Measurements from ENCODE around the gene IL9.

Gene IL9

DNA sequence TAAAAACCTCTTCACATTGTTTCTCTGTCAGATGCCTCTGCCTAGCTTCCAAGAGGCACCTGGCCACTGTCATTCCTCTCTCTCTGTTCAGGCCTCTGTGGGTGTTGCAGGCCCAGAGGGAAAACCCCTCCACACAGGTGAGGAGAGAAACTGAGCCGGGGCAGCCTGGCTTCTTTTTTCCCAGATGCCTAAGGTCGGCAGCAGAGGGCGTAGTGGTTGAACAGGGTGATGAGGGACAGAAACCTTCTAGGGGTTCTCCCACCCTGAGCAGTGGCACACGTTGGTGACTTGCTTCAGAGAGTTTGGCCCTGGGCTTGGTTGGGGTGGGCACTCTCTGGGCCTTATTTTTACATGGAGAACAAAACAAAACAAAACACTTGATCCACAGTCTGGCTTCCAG, 12.2 kb downstream of the IL9 start:
- H2AFZ ChIP-seq (ENCODE audit: low read depth, low read length, severe bottlenecking), result no peak overlapping the region
- H3K4me3 ChIP-seq (ENCODE audit: insufficient read depth, low read length, poor library complexity, severe bottlenecking), result no peak overlapping the region
- H3F3A ChIP-seq (ENCODE audit: insufficient read depth), result no peaks in the 10 kb centered on the region
- no peaks in the 10 kb centered on the region for H3K9me3 ChIP-seq (ENCODE audit: insufficient read depth, low read length)
- H3K27me3 ChIP-seq (ENCODE audit: low read length), result no peaks in the 10 kb centered on the region
- H4K20me1 ChIP-seq (ENCODE audit: low read depth, low read length), result no peaks in the 10 kb centered on the region
- no peak overlapping the region for H3K27ac ChIP-seq (ENCODE audit: low read depth, low read length)
- H3K9me2 ChIP-seq (replicated peaks; ENCODE audit: insufficient read depth, low read length), result no peaks in the 10 kb centered on the region
- no peak overlapping the region for H3K9ac ChIP-seq (ENCODE audit: low read length)
- TF ChIP-seq EZH2phosphoT487 (conservative IDR thresholded peaks at IDR 0.05; ENCODE audit: low read length), result no peak
- TF ChIP-seq, protein P1, sequence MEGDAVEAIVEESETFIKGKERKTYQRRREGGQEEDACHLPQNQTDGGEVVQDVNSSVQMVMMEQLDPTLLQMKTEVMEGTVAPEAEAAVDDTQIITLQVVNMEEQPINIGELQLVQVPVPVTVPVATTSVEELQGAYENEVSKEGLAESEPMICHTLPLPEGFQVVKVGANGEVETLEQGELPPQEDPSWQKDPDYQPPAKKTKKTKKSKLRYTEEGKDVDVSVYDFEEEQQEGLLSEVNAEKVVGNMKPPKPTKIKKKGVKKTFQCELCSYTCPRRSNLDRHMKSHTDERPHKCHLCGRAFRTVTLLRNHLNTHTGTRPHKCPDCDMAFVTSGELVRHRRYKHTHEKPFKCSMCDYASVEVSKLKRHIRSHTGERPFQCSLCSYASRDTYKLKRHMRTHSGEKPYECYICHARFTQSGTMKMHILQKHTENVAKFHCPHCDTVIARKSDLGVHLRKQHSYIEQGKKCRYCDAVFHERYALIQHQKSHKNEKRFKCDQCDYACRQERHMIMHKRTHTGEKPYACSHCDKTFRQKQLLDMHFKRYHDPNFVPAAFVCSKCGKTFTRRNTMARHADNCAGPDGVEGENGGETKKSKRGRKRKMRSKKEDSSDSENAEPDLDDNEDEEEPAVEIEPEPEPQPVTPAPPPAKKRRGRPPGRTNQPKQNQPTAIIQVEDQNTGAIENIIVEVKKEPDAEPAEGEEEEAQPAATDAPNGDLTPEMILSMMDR (IDR thresholded peaks at IDR 0.05; ENCODE audit: insufficient read depth, low read length, poor library complexity, severe bottlenecking), result no peak
- H3K4me2 ChIP-seq (ENCODE audit: low read depth, low read length, poor library complexity, severe bottlenecking), result no peak overlapping the region
- no peaks in the 10 kb centered on the region for H3K36me3 ChIP-seq (ENCODE audit: low read length)
- H3K79me2 ChIP-seq (ENCODE audit: insufficient read depth, low read length), result no peaks in the 10 kb centered on the region

DNA sequence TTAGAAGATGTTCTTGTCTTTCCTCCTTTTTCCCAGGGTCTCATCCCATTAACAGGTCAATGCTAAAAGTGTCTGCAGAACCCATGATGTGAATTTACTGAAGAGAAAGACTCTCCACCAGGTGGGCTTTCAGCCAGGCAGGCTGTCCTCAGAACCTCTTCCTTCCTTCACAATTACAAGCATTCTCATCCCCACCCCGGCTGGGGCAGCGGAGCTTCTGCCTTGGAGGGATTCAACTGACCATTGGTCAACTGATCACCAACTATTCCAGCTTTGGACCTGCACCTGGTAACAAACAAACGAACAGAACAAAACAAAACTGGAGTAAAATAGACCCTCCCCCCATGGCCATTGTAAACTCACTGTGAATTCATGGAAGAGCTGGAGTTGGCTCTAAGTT, 12.6 kb downstream of the IL9 start:
- no peaks in the 10 kb centered on the region for H3K27me3 ChIP-seq (ENCODE audit: low read length)

DNA sequence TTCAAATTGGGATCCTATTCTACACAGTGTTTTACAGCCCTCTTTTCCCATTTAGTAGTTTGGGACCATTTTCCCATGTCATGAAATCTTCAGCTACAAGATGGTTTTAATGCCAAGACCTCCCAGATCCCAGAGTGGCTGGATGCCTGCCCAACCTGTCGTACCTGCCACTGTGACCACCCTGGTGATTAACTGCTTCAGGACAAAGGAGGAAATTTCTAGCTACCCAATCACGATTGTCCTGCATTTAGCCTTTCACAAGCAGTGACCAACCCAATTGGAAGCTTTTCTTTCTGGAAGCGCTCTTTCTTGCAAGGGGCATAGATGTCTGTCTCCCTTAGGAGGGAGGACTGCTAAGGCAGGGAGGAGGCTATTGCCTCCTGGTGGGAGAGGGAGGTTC, 13.8 kb downstream of the IL9 start:
- no peaks in the 10 kb centered on the region for H3K9me2 ChIP-seq (replicated peaks; ENCODE audit: insufficient read depth, low read length)
- H2AFZ ChIP-seq (ENCODE audit: low read depth, low read length, severe bottlenecking), result no peak overlapping the region
- no peaks in the 10 kb centered on the region for H3K79me2 ChIP-seq (ENCODE audit: insufficient read depth, low read length)
- no peak overlapping the region for H3K27ac ChIP-seq (ENCODE audit: low read depth, low read length)
- no peaks in the 10 kb centered on the region for H3F3A ChIP-seq (ENCODE audit: insufficient read depth)
- H4K20me1 ChIP-seq (ENCODE audit: low read depth, low read length), result no peaks in the 10 kb centered on the region
- TF ChIP-seq, protein P1 (IDR thresholded peaks at IDR 0.05; ENCODE audit: insufficient read depth, low read length, poor library complexity, severe bottlenecking), result no peak
- TF ChIP-seq EZH2phosphoT487 (conservative IDR thresholded peaks at IDR 0.05; ENCODE audit: low read length), result no peak
- H3K9me3 ChIP-seq (ENCODE audit: insufficient read depth, low read length), result no peaks in the 10 kb centered on the region
- H3K27me3 ChIP-seq (ENCODE audit: low read length), result no peaks in the 10 kb centered on the region
- H3K9ac ChIP-seq (ENCODE audit: low read length), result no peak overlapping the region
- H3K4me3 ChIP-seq (ENCODE audit: insufficient read depth, low read length, poor library complexity, severe bottlenecking), result no peak overlapping the region
- no peaks in the 10 kb centered on the region for H3K36me3 ChIP-seq (ENCODE audit: low read length)
- H3K4me2 ChIP-seq (ENCODE audit: low read depth, low read length, poor library complexity, severe bottlenecking), result no peak overlapping the region

More for the DNA sequence above, 12.6 kb downstream of the IL9 start:
- Histone ChIP-seq H2AFZ (ENCODE audit: low read depth, low read length, severe bottlenecking) (no peak overlapping the region), H3F3A (ENCODE audit: insufficient read depth) (no peaks in the 10 kb centered on the region), H3K36me3 (ENCODE audit: low read length) (no peaks in the 10 kb centered on the region), H3K79me2 (ENCODE audit: insufficient read depth, low read length) (no peaks in the 10 kb centered on the region), H3K9me3 (ENCODE audit: insufficient read depth, low read length) (no peaks in the 10 kb centered on the region), H3K9me2 (replicated peaks; ENCODE audit: insufficient read depth, low read length) (no peaks in the 10 kb centered on the region), H3K4me2 (ENCODE audit: low read depth, low read length, poor library complexity, severe bottlenecking) (no peak overlapping the region), H3K9ac (ENCODE audit: low read length) (no peak overlapping the region), H4K20me1 (ENCODE audit: low read depth, low read length) (no peaks in the 10 kb centered on the region), H3K4me3 (ENCODE audit: insufficient read depth, low read length, poor library complexity, severe bottlenecking) (no peak overlapping the region), H3K27ac (ENCODE audit: low read depth, low read length) (no peak overlapping the region)
- TF ChIP-seq, protein P1 (IDR thresholded peaks at IDR 0.05; ENCODE audit: insufficient read depth, low read length, poor library complexity, severe bottlenecking), result no peak
- no peak for TF ChIP-seq EZH2phosphoT487 (conservative IDR thresholded peaks at IDR 0.05; ENCODE audit: low read length)
